Measurements from ENCODE around the gene GPHN. TPM values are rescaled to one million over a fixed set of nuclear protein-coding genes. Genes with fewer than 3 reads are reported as not detected.

The GPHN gene
- total and polyA plus RNA-seq, 10 of the 15 experiments (the other 5 are each of a cell fraction or from before 2014, with no cell fraction given): 22.3 to 48.8 (median 33.1) TPM

- FAIRE-seq (no peak), ATAC-seq (no peak), DNase-seq (ENCODE audit: low read depth, low spot score) (no peak)
- no peaks in the 10 kb centered on the region for H3K79me2 ChIP-seq (ENCODE audit: control insufficient read depth, insufficient read depth, low read length)
- TF ChIP-seq ASH2L (IDR thresholded peaks at IDR 0.05; ENCODE audit: borderline replicate concordance, low read depth) (no peak), TCF12 (IDR thresholded peaks at IDR 0.05; ENCODE audit: low read depth, low read length) (no peak), RB1 (IDR thresholded peaks at IDR 0.05; ENCODE audit: borderline replicate concordance) (no peak), RELA (IDR thresholded peaks at IDR 0.05; ENCODE audit: borderline replicate concordance, partially characterized antibody) (no peak)
- H3K4me2 ChIP-seq (ENCODE audit: control insufficient read depth, insufficient read depth): no peak overlapping the region
- no peaks in the 10 kb centered on the region for H3K36me3 ChIP-seq (ENCODE audit: control insufficient read depth in 2 of 2, insufficient read depth in 2 of 2, low read length in 1 of 2)
- in situ Hi-C loops (cut with MboI) (no loop called here), intact Hi-C loops (cut with micrococcal nuclease; ENCODE audit: unreplicated experiment) (no loop called here)
- no peak overlapping the region for H2AFZ ChIP-seq (ENCODE audit: control insufficient read depth, low read depth, low read length)
- H3K9ac ChIP-seq (ENCODE audit: control insufficient read depth, insufficient read depth, low read length): no peak overlapping the region
- no peak overlapping the region for H3K4me3 ChIP-seq
- ChIA-PET CTCF (interaction anchor here (0.5 to 0.9 kb wide), 2 partner anchors 61 to 519 kb away, joined by 3 to 4 read pairs; no protein-coding TSS in a partner anchor), POLR2A (no interaction called here), SMC1A (ENCODE audit: uncharacterized antibody, unreplicated experiment) (interaction anchor here (1.2 to 1.5 kb wide), 3 partner anchors 10 to 15 kb away, joined by 3 to 6 read pairs (median 4); no protein-coding TSS in a partner anchor), RAD21 (ENCODE audit: unreplicated experiment) (no interaction called here)
- no peaks in the 10 kb centered on the region for H4K20me1 ChIP-seq (ENCODE audit: control insufficient read depth, insufficient read depth)
- H3K27me3 ChIP-seq (replicated peaks in 1 of 2; ENCODE audit: control insufficient read depth in 2 of 2, insufficient read depth in 2 of 2, low read length in 1 of 2): no peaks in the 10 kb centered on the region
- no peaks in the 10 kb centered on the region for H3K9me3 ChIP-seq (replicated peaks; ENCODE audit: control insufficient read depth, insufficient read depth, low read length)
- no TSS peak for BruUV-seq (replicated peaks)
- no peak overlapping the region for H3K27ac ChIP-seq (ENCODE audit: control insufficient read depth, insufficient read depth)
- no peaks in the 10 kb centered on the region for H3K4me1 ChIP-seq (ENCODE audit: control insufficient read depth, insufficient read depth, low read length)
- WGBS (ENCODE audit: insufficient coverage, insufficient replicate concordance, low lambda C conversion rate, missing lambda C conversion rate): 89% methylated on average over 4 of the region's 4 CpGs
Measured at GRCh38 chr14:67225523-67225922, 717.6 kb downstream of the GPHN start.

- FAIRE-seq (no peak), DNase-seq (ENCODE audit: low read depth, low spot score) (no peak), ATAC-seq (no peak)
- no peak overlapping the region for H3K4me2 ChIP-seq (ENCODE audit: control insufficient read depth, insufficient read depth)
- BruUV-seq (replicated peaks): no TSS peak
- H2AFZ ChIP-seq (ENCODE audit: control insufficient read depth, low read depth, low read length): no peak overlapping the region
- CTCF ChIA-PET: interaction anchor here (0.7 to 1.5 kb wide), 4 partner anchors 10 to 263 kb away, joined by 3 to 6 read pairs (median 4); partner anchors contain the start of gene ATP6V1D
- intact Hi-C loops (cut with micrococcal nuclease; ENCODE audit: unreplicated experiment): no loop called here
- in situ Hi-C loops (cut with MboI): no loop called here
- no peaks in the 10 kb centered on the region for H3K4me1 ChIP-seq (ENCODE audit: control insufficient read depth, insufficient read depth, low read length)
- SMC1A ChIA-PET (ENCODE audit: uncharacterized antibody, unreplicated experiment): interaction anchor here (1.3 to 1.7 kb wide), 2 partner anchors 57 to 732 kb away, joined by 3 read pairs; no protein-coding TSS in a partner anchor
- H3K9ac ChIP-seq (ENCODE audit: control insufficient read depth, insufficient read depth, low read length): no peak overlapping the region
- no peaks in the 10 kb centered on the region for H4K20me1 ChIP-seq (ENCODE audit: control insufficient read depth, insufficient read depth)
- POLR2A ChIA-PET: no interaction called here
- RAD21 ChIA-PET (ENCODE audit: unreplicated experiment): no interaction called here
- no peak overlapping the region for H3K4me3 ChIP-seq
- H3K9me3 ChIP-seq (replicated peaks; ENCODE audit: control insufficient read depth, insufficient read depth, low read length): no peaks in the 10 kb centered on the region
- H3K27ac ChIP-seq (ENCODE audit: control insufficient read depth, insufficient read depth): no peak overlapping the region
- no peaks in the 10 kb centered on the region for H3K36me3 ChIP-seq (ENCODE audit: control insufficient read depth in 2 of 2, insufficient read depth in 2 of 2, low read length in 1 of 2)
- WGBS (ENCODE audit: insufficient coverage, insufficient replicate concordance, low lambda C conversion rate, missing lambda C conversion rate): 69% methylated on average over 3 of the region's 3 CpGs
- no peaks in the 10 kb centered on the region for H3K79me2 ChIP-seq (ENCODE audit: control insufficient read depth, insufficient read depth, low read length)
- H3K27me3 ChIP-seq (replicated peaks in 1 of 2; ENCODE audit: control insufficient read depth in 2 of 2, insufficient read depth in 2 of 2, low read length in 1 of 2): no peaks in the 10 kb centered on the region
- TF ChIP-seq ZNF687 (IDR thresholded peaks at IDR 0.05): no peak
- no peak for TF ChIP-seq RELA (IDR thresholded peaks at IDR 0.05; ENCODE audit: borderline replicate concordance, partially characterized antibody)
- no peak for TF ChIP-seq KAT2A (conservative IDR thresholded peaks at IDR 0.05; ENCODE audit: control insufficient read depth, low read depth, low read length)
- no peak for TF ChIP-seq POLR2A (IDR thresholded peaks at IDR 0.05; ENCODE audit: low read depth, low read length)
- TF ChIP-seq POU2F2 (IDR thresholded peaks at IDR 0.05; ENCODE audit: borderline replicate concordance, low read depth, low read length): no peak
- TF ChIP-seq ZSCAN29 (IDR thresholded peaks at IDR 0.05): no peak
- no peak for TF ChIP-seq NR2F1 (conservative IDR thresholded peaks at IDR 0.05)
- no peak for TF ChIP-seq PBX3 (IDR thresholded peaks at IDR 0.05; ENCODE audit: insufficient replicate concordance, low read depth, low read length)
Measured at GRCh38 chr14:67228325-67228984, 720.5 kb downstream of the GPHN start.
